Right lobe of liver (tissue), 4 donors: Measurements from ENCODE around the gene GNMT.

Experiments
- CTCF ChIP-seq, 4 donors: fragments of 200-600 bp in 3 of 4; fragments of 450-650 bp in 1 of 4; IDR thresholded peaks; one replicate each; pipeline versions ENCODE4 v1.5.1 to v1.8.0; 2016 to 2022; ENCODE audit warnings: antibody characterized with exemption in 4 of 4, mild to moderate bottlenecking in 2 of 4
- POLR2A ChIP-seq: fragments of 450-650 bp; IDR thresholded peaks from one replicate; pipeline ENCODE4 v1.6.1; 2017; ENCODE audit warnings: antibody characterized with exemption, mild to moderate bottlenecking
- donor health status: DM: no; HTN: no; CAD: no.
- donor health status: DM: no; HTN: no; CAD: no.
- donor health status: DM: no; HTN: yes; CAD: no.

DNA sequence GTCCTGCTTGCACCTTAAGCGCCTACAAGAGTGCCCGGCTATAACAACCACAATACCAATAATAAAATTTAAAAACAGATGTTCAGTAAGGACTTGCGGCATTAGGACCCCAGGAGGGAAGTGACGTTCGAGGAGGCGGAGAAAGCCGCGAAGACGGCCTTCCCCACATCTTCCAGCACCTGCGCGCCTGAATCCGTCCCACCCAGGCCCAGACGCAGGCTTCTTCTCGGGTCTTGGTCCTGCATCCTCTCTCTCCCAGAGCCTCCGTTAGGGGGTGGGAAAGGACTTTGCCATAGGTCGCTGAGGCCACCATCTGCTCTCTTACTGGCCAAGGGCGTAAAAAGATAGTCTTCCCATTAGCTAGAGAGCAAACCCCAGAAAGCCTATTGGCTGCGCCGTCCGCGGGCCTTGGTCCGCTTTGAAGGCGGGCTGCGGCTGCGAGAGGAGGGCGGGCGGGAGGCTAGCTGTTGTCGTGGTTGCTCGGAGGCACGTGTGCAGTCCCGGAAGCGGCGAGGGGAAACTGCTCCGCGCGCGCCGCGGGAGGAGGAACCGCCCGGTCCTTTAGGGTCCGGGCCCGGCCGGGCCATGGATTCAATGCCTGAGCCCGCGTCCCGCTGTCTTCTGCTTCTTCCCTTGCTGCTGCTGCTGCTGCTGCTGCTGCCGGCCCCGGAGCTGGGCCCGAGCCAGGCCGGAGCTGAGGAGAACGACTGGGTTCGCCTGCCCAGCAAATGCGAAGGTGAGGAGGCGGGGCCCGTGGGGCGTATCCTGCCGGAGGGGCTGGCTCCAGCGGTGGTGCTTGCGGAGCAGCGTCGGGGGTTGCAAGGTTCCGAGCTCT lies 31.4 kb upstream of the GNMT start, which contains the start of gene CNPY3:
- TF ChIP-seq POLR2A: peak; percentile 61
- no peak for TF ChIP-seq CTCF (IDR thresholded peaks at IDR 0.05)
